ENCODE data around the gene NIP7.

Gene NIP7

GRCh38 chr16:69367980-69368379, 28.4 kb downstream of the NIP7 start:
- whole genome bisulfite sequencing, 2 experiments (ENCODE audit: insufficient coverage in 2 of 2) = 65 to 88% methylated on average over 6 to 7 of the region's 7 CpGs
- Histone ChIP-seq H3K4me1 (ENCODE audit: control insufficient read depth, insufficient read depth, low read length, poor library complexity, severe bottlenecking) (peaks cover 27% of the 10 kb centered on the region), H3K4me3 (ENCODE audit: extremely low read depth, insufficient read depth, low read length, poor library complexity, severe bottlenecking) (no peak overlapping the region), H3K36me3 (ENCODE audit: control insufficient read depth, insufficient read depth, low read length) (peaks cover 88% of the 10 kb centered on the region), H3K9me3 (ENCODE audit: control insufficient read depth, low read length) (no peaks in the 10 kb centered on the region), H3K27ac (ENCODE audit: low read depth, low read length, severe bottlenecking) (peak overlapping the region; percentile 86)

GRCh38 chr16:69368866-69369265, 29.3 kb downstream of the NIP7 start:
- H3K36me3 ChIP-seq (ENCODE audit: control insufficient read depth, insufficient read depth, low read length) = peaks cover 89% of the 10 kb centered on the region
- no peaks in the 10 kb centered on the region for H3K9me3 ChIP-seq (ENCODE audit: control insufficient read depth, low read length)
- peak overlapping the region; percentile 86 for H3K27ac ChIP-seq (ENCODE audit: low read depth, low read length, severe bottlenecking)
- 95 to 96% methylated on average over 2 to 3 of the region's 4 CpGs for WGBS, 2 experiments (ENCODE audit: insufficient coverage in 2 of 2)
- peaks cover 27% of the 10 kb centered on the region for H3K4me1 ChIP-seq (ENCODE audit: control insufficient read depth, insufficient read depth, low read length, poor library complexity, severe bottlenecking)
- H3K4me3 ChIP-seq (ENCODE audit: extremely low read depth, insufficient read depth, low read length, poor library complexity, severe bottlenecking) = no peak overlapping the region

- peaks cover 23% of the 10 kb centered on the region for H3K4me1 ChIP-seq (ENCODE audit: control insufficient read depth, insufficient read depth, low read length, poor library complexity, severe bottlenecking)
- peaks cover 86% of the 10 kb centered on the region for H3K36me3 ChIP-seq (ENCODE audit: control insufficient read depth, insufficient read depth, low read length)
- H3K27ac ChIP-seq (ENCODE audit: low read depth, low read length, severe bottlenecking) = no peak overlapping the region
- no peaks in the 10 kb centered on the region for H3K9me3 ChIP-seq (ENCODE audit: control insufficient read depth, low read length)
- no peak overlapping the region for H3K4me3 ChIP-seq (ENCODE audit: extremely low read depth, insufficient read depth, low read length, poor library complexity, severe bottlenecking)
- 100% methylated on average over 1 of the region's 2 CpGs; no CpG with 5 or more reads in 1 of the 2 experiments for WGBS, 2 experiments (ENCODE audit: insufficient coverage in 2 of 2)
Observed at GRCh38 chr16:69371564-69371963, 32.0 kb downstream of the NIP7 start.

- peaks cover 12% of the 10 kb centered on the region for H3K4me1 ChIP-seq (ENCODE audit: control insufficient read depth, insufficient read depth, low read length, poor library complexity, severe bottlenecking)
- peaks cover 88% of the 10 kb centered on the region for H3K36me3 ChIP-seq (ENCODE audit: control insufficient read depth, insufficient read depth, low read length)
- no peak overlapping the region for H3K4me3 ChIP-seq (ENCODE audit: extremely low read depth, insufficient read depth, low read length, poor library complexity, severe bottlenecking)
- H3K9me3 ChIP-seq (ENCODE audit: control insufficient read depth, low read length) = no peaks in the 10 kb centered on the region
- no CpG with 5 or more reads among the region's 1 CpG for WGBS, 2 experiments (ENCODE audit: insufficient coverage in 2 of 2)
- H3K27ac ChIP-seq (ENCODE audit: low read depth, low read length, severe bottlenecking) = no peak overlapping the region
Observed at GRCh38 chr16:69373019-69373418, 33.4 kb downstream of the NIP7 start.

- Histone ChIP-seq H3K27ac (ENCODE audit: low read depth, low read length, severe bottlenecking) (no peak overlapping the region), H3K4me1 (ENCODE audit: control insufficient read depth, insufficient read depth, low read length, poor library complexity, severe bottlenecking) (no peaks in the 10 kb centered on the region), H3K4me3 (ENCODE audit: extremely low read depth, insufficient read depth, low read length, poor library complexity, severe bottlenecking) (no peak overlapping the region), H3K36me3 (ENCODE audit: control insufficient read depth, insufficient read depth, low read length) (peaks cover 92% of the 10 kb centered on the region), H3K9me3 (ENCODE audit: control insufficient read depth, low read length) (no peaks in the 10 kb centered on the region)
- 92 to 96% methylated on average over 2 to 9 of the region's 10 CpGs for WGBS, 2 experiments (ENCODE audit: insufficient coverage in 2 of 2)
Observed at GRCh38 chr16:69376393-69377059, 37.0 kb downstream of the NIP7 start.

GRCh38 chr16:69378036-69378435, 38.5 kb downstream of the NIP7 start:
- Histone ChIP-seq H3K4me1 (ENCODE audit: control insufficient read depth, insufficient read depth, low read length, poor library complexity, severe bottlenecking) (no peaks in the 10 kb centered on the region), H3K27ac (ENCODE audit: low read depth, low read length, severe bottlenecking) (no peak overlapping the region), H3K9me3 (ENCODE audit: control insufficient read depth, low read length) (no peaks in the 10 kb centered on the region), H3K36me3 (ENCODE audit: control insufficient read depth, insufficient read depth, low read length) (peaks cover 92% of the 10 kb centered on the region), H3K4me3 (ENCODE audit: extremely low read depth, insufficient read depth, low read length, poor library complexity, severe bottlenecking) (no peak overlapping the region)
- 100% methylated on average over 1 of the region's 1 CpG for WGBS, 2 experiments (ENCODE audit: insufficient coverage in 2 of 2)

- H3K36me3 ChIP-seq (ENCODE audit: control insufficient read depth, insufficient read depth, low read length) = peaks cover 93% of the 10 kb centered on the region
- H3K4me3 ChIP-seq (ENCODE audit: extremely low read depth, insufficient read depth, low read length, poor library complexity, severe bottlenecking) = no peak overlapping the region
- no peaks in the 10 kb centered on the region for H3K9me3 ChIP-seq (ENCODE audit: control insufficient read depth, low read length)
- no peak overlapping the region for H3K27ac ChIP-seq (ENCODE audit: low read depth, low read length, severe bottlenecking)
- peaks cover 4% of the 10 kb centered on the region for H3K4me1 ChIP-seq (ENCODE audit: control insufficient read depth, insufficient read depth, low read length, poor library complexity, severe bottlenecking)
- 88 to 100% methylated on average over 1 of the region's 1 CpG for WGBS, 2 experiments (ENCODE audit: insufficient coverage in 2 of 2)
Observed at GRCh38 chr16:69378760-69379159, 39.2 kb downstream of the NIP7 start.

- Histone ChIP-seq H3K4me1 (ENCODE audit: control insufficient read depth, insufficient read depth, low read length, poor library complexity, severe bottlenecking) (peaks cover 14% of the 10 kb centered on the region), H3K36me3 (ENCODE audit: control insufficient read depth, insufficient read depth, low read length) (peaks cover 79% of the 10 kb centered on the region), H3K27ac (ENCODE audit: low read depth, low read length, severe bottlenecking) (no peak overlapping the region), H3K9me3 (ENCODE audit: control insufficient read depth, low read length) (no peaks in the 10 kb centered on the region), H3K4me3 (ENCODE audit: extremely low read depth, insufficient read depth, low read length, poor library complexity, severe bottlenecking) (no peak overlapping the region)
- WGBS, 2 experiments (ENCODE audit: insufficient coverage in 2 of 2) = 100% methylated on average over 2 of the region's 2 CpGs; no CpG with 5 or more reads in 1 of the 2 experiments
Observed at GRCh38 chr16:69381231-69381630, 41.7 kb downstream of the NIP7 start.

- WGBS, 2 experiments (ENCODE audit: insufficient coverage in 2 of 2) = no CpG with 5 or more reads among the region's 2 CpGs
Observed at GRCh38 chr16:69382421-69382820, 42.8 kb downstream of the NIP7 start.

GRCh38 chr16:69384974-69385373, 45.4 kb downstream of the NIP7 start:
- H3K36me3 ChIP-seq (ENCODE audit: control insufficient read depth, insufficient read depth, low read length) = peaks cover 44% of the 10 kb centered on the region
- no peaks in the 10 kb centered on the region for H3K9me3 ChIP-seq (ENCODE audit: control insufficient read depth, low read length)
- 21 to 28% methylated on average over 5 of the region's 6 CpGs for WGBS, 2 experiments (ENCODE audit: insufficient coverage in 2 of 2)
- H3K4me3 ChIP-seq (ENCODE audit: extremely low read depth, insufficient read depth, low read length, poor library complexity, severe bottlenecking) = peak overlapping the region; percentile 76
- H3K27ac ChIP-seq (ENCODE audit: low read depth, low read length, severe bottlenecking) = peak overlapping the region; percentile 74
- peaks cover 14% of the 10 kb centered on the region for H3K4me1 ChIP-seq (ENCODE audit: control insufficient read depth, insufficient read depth, low read length, poor library complexity, severe bottlenecking)

More at GRCh38 chr16:69382421-69382820, 42.8 kb downstream of the NIP7 start:
- Histone ChIP-seq H3K27ac (ENCODE audit: low read depth, low read length, severe bottlenecking) (no peak overlapping the region), H3K36me3 (ENCODE audit: control insufficient read depth, insufficient read depth, low read length) (peaks cover 69% of the 10 kb centered on the region), H3K4me1 (ENCODE audit: control insufficient read depth, insufficient read depth, low read length, poor library complexity, severe bottlenecking) (peaks cover 14% of the 10 kb centered on the region), H3K9me3 (ENCODE audit: control insufficient read depth, low read length) (no peaks in the 10 kb centered on the region), H3K4me3 (ENCODE audit: extremely low read depth, insufficient read depth, low read length, poor library complexity, severe bottlenecking) (no peak overlapping the region)

GRCh38 chr16:69386596-69386995, 47.0 kb downstream of the NIP7 start:
- no peaks in the 10 kb centered on the region for H3K9me3 ChIP-seq (ENCODE audit: control insufficient read depth, low read length)
- H3K36me3 ChIP-seq (ENCODE audit: control insufficient read depth, insufficient read depth, low read length) = peaks cover 28% of the 10 kb centered on the region
- H3K4me3 ChIP-seq (ENCODE audit: extremely low read depth, insufficient read depth, low read length, poor library complexity, severe bottlenecking) = no peak overlapping the region
- no peak overlapping the region for H3K27ac ChIP-seq (ENCODE audit: low read depth, low read length, severe bottlenecking)
- peaks cover 14% of the 10 kb centered on the region for H3K4me1 ChIP-seq (ENCODE audit: control insufficient read depth, insufficient read depth, low read length, poor library complexity, severe bottlenecking)
- no CpG with 5 or more reads among the region's 1 CpG for WGBS, 2 experiments (ENCODE audit: insufficient coverage in 2 of 2)
